ENCODE measurements around the gene PXDN.

DNA sequence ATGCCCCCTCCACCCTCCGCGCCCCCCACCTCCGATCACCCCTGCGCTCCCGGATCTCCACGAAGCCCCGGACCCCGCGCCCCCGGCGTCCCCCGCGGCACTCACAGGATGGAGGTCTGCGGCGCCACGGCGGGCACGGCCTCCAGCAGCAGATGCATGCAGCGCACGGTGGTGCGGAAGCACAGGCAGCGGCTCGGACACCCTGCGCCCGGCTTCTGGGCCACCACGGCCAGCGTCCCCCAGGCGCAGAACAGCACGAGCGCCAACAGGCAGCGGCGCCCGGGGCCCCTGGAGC lies 217 bp downstream of the PXDN start:
- TF ChIP-seq ESRRA (CRISPR knock-in tag; IDR thresholded peaks at IDR 0.05; ENCODE audit: low read depth) (no peak), JUNB (CRISPR knock-in tag; IDR thresholded peaks at IDR 0.05; ENCODE audit: borderline replicate concordance) (no peak)
